ENCODE results near the gene PARD3. TPM values are rescaled to one million over a fixed set of nuclear protein-coding genes. Genes with fewer than 3 reads are reported as not detected.

PARD3 gene
- total RNA-seq, 2 donors from 2014 or later, result 32.0 to 61.9 TPM

- no peaks in the 10 kb centered on the region for H3K4me1 ChIP-seq (replicated peaks)
- 85% methylated on average over 4 of the region's 4 CpGs for WGBS
- TF ChIP-seq POLR2AphosphoS5 (IDR thresholded peaks at IDR 0.05) (no peak), CTCF (IDR thresholded peaks at IDR 0.05) (no peak), POLR2A (IDR thresholded peaks at IDR 0.05) (no peak)
- no peak overlapping the region for H3K4me3 ChIP-seq
- H3K36me3 ChIP-seq, result no peaks in the 10 kb centered on the region
- intact Hi-C loops (cut with DNase I), result no loop called here
- no peak overlapping the region for H3K27ac ChIP-seq
- DNase-seq (ENCODE audit: low spot score), result no peak
- H3K27me3 ChIP-seq (replicated peaks; ENCODE audit: insufficient read depth), result no peaks in the 10 kb centered on the region
- no peaks in the 10 kb centered on the region for H3K9me3 ChIP-seq
Measured at GRCh38 chr10:34406463-34407323, 408.4 kb downstream of the PARD3 start.

GRCh38 chr10:34405611-34406462 is 409.3 kb downstream of the PARD3 start:
- Histone ChIP-seq H3K4me3 (no peak overlapping the region), H3K27ac (no peak overlapping the region), H3K9me3 (no peaks in the 10 kb centered on the region), H3K4me1 (replicated peaks) (no peaks in the 10 kb centered on the region), H3K27me3 (replicated peaks; ENCODE audit: insufficient read depth) (no peaks in the 10 kb centered on the region), H3K36me3 (no peaks in the 10 kb centered on the region)
- TF ChIP-seq POLR2AphosphoS5 (IDR thresholded peaks at IDR 0.05), result peak; percentile 20
- TF ChIP-seq CTCF (IDR thresholded peaks at IDR 0.05), result no peak
- DNase-seq (ENCODE audit: low spot score), result no peak
- WGBS, result 55% methylated on average over 3 of the region's 3 CpGs
- intact Hi-C loops (cut with DNase I), result no loop called here

GRCh38 chr10:34403512-34403911 is 411.6 kb downstream of the PARD3 start:
- intact Hi-C loops (cut with DNase I), result no loop called here

GRCh38 chr10:34400075-34400474 is 415.0 kb downstream of the PARD3 start:
- WGBS, result 98% methylated on average over 3 of the region's 3 CpGs
- DNase-seq (ENCODE audit: low spot score), result no peak
- H3K9me3 ChIP-seq, result no peaks in the 10 kb centered on the region
- no peaks in the 10 kb centered on the region for H3K27me3 ChIP-seq (replicated peaks; ENCODE audit: insufficient read depth)
- TF ChIP-seq CTCF (IDR thresholded peaks at IDR 0.05), result no peak
- TF ChIP-seq POLR2A (IDR thresholded peaks at IDR 0.05), result no peak
- no peak for TF ChIP-seq POLR2AphosphoS5 (IDR thresholded peaks at IDR 0.05)
- H3K27ac ChIP-seq, result no peak overlapping the region
- intact Hi-C loops (cut with DNase I), result no loop called here
- no peak overlapping the region for H3K4me3 ChIP-seq
- no peaks in the 10 kb centered on the region for H3K36me3 ChIP-seq
- no peaks in the 10 kb centered on the region for H3K4me1 ChIP-seq (replicated peaks)

More at GRCh38 chr10:34403512-34403911, 411.6 kb downstream of the PARD3 start:
- Histone ChIP-seq H3K36me3 (no peaks in the 10 kb centered on the region), H3K4me3 (no peak overlapping the region), H3K27ac (no peak overlapping the region), H3K9me3 (no peaks in the 10 kb centered on the region), H3K27me3 (replicated peaks; ENCODE audit: insufficient read depth) (no peaks in the 10 kb centered on the region), H3K4me1 (replicated peaks) (no peaks in the 10 kb centered on the region)
- TF ChIP-seq POLR2A (IDR thresholded peaks at IDR 0.05), result no peak
- no peak for TF ChIP-seq POLR2AphosphoS5 (IDR thresholded peaks at IDR 0.05)
- no peak for TF ChIP-seq CTCF (IDR thresholded peaks at IDR 0.05)
- no peak for DNase-seq (ENCODE audit: low spot score)
- 89% methylated on average over 4 of the region's 4 CpGs for WGBS
